ENCODE measurements around the gene MAP3K5.

Gene MAP3K5

GRCh38 chr6:136784910-136785746 lies 7.1 kb downstream of the MAP3K5 start:
- peak; percentile 38 for DNase-seq (ENCODE audit: low read depth)
- no peak for TF ChIP-seq CTCF (IDR thresholded peaks at IDR 0.05; ENCODE audit: insufficient read depth, low read depth, low read length, missing control alignments)
- H3K4me3 ChIP-seq (ENCODE audit: low read length), result no peak overlapping the region

DNA sequence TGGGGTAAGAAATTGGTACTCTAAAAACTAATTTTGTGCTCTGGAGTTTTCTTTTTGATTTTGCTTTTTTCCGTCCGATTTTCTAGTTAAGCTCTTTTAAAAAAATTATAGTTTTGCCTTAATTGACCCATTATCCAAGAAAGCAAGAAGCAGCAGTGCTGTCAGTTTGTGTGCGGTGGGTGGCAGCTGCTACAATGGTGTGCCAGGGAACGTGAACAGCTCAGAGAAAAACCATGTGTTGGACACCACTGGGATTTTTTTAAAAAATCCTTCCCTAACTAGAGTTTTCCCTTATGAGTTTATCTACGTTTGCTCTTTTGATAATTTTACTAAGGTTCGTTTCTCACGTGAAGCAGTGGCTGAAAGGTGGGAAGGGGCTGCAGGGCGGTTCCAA lies 8.0 kb downstream of the MAP3K5 start:
- DNase-seq (ENCODE audit: low read depth), result no peak
- TF ChIP-seq CTCF (IDR thresholded peaks at IDR 0.05; ENCODE audit: insufficient read depth, low read depth, low read length, missing control alignments), result no peak
- no peak overlapping the region for H3K4me3 ChIP-seq (ENCODE audit: low read length)

- no peak for DNase-seq (ENCODE audit: low read depth)
- no peak for TF ChIP-seq CTCF (IDR thresholded peaks at IDR 0.05; ENCODE audit: insufficient read depth, low read depth, low read length, missing control alignments)
- no peak overlapping the region for H3K4me3 ChIP-seq (ENCODE audit: low read length)
Measured at GRCh38 chr6:136783495-136784270, 8.6 kb downstream of the MAP3K5 start.

- no peak overlapping the region for H3K4me3 ChIP-seq (ENCODE audit: low read length)
- TF ChIP-seq CTCF (IDR thresholded peaks at IDR 0.05; ENCODE audit: insufficient read depth, low read depth, low read length, missing control alignments), result no peak
- no peak for DNase-seq (ENCODE audit: low read depth)
Measured at GRCh38 chr6:136783021-136783420, 9.3 kb downstream of the MAP3K5 start.

- DNase-seq (ENCODE audit: low read depth), result peak; percentile 84
- no peak overlapping the region for H3K4me3 ChIP-seq (ENCODE audit: low read length)
- TF ChIP-seq CTCF (IDR thresholded peaks at IDR 0.05; ENCODE audit: insufficient read depth, low read depth, low read length, missing control alignments), result no peak
Measured at GRCh38 chr6:136782021-136782770, 10.1 kb downstream of the MAP3K5 start.

DNA sequence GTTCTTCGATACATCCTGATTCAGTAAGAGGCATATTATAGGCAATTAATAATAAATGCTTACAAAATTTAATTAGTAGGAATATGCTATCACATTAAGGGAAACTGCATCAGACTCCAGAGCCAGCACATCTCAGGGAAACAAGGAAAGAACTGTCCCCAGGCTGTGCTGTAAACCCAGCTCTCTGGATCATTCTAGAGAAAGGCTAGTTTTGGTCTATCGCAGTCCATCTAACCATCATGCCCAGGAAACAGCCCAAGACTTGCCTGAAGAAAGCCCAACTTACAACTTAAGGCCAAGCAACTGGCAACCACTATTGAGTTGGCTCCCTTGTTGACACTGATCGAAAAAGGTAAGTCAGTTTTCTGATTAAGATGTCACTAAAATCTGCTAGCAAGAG lies 11.3 kb downstream of the MAP3K5 start:
- no peak overlapping the region for H3K4me3 ChIP-seq (ENCODE audit: low read length)
- TF ChIP-seq CTCF (IDR thresholded peaks at IDR 0.05; ENCODE audit: insufficient read depth, low read depth, low read length, missing control alignments), result no peak
- DNase-seq (ENCODE audit: low read depth), result no peak
